SK-N-SH (cell line): Measurements from ENCODE around the gene INO80C. TPM values are rescaled to one million over a fixed set of nuclear protein-coding genes. Genes with fewer than 3 reads are reported as not detected.

ENCODE experiments used
- CTCF ChIA-PET: fragments of 300-600, 350-600 bp; formaldehyde crosslinking; extraction: SDS; loops from one replicate; lab custom pipeline; 2021; lab: Yijun Ruan, JAX
- POLR2A ChIA-PET: fragments of 350-600 bp; sonication (Branson Sonifier 250); formaldehyde crosslinking; extraction: SDS; loops from one replicate; lab custom pipeline; 2020; ENCODE audit warnings: antibody characterized with exemption, inconsistent platforms; lab: Yijun Ruan, JAX
- DNase-seq: peaks from one replicate; pipeline ENCODE4 v3.0.0; 2012
- H2AFZ ChIP-seq: fragments of 200-600 bp; sonication (generic); 2 replicates; pipeline ENCODE4 v1.8.1; 2016; ENCODE audit warnings: antibody characterized with exemption, mild to moderate bottlenecking, low read depth
- H3F3A ChIP-seq: fragments of 200-600 bp; sonication (generic); replicated peaks from 2 replicates; pipeline ENCODE3; 2016; ENCODE audit warnings: antibody characterized with exemption, mild to moderate bottlenecking; ENCODE audit not compliant: insufficient read depth
- H3K27ac ChIP-seq, 2 experiments: fragments of 200-500 bp in 1 of 2; fragments of 200-600 bp in 1 of 2; sonication (Bioruptor generic) in 1 of 2; sonication (generic), shearing (Covaris generic) in 1 of 2; 2 replicates each; pipeline versions ENCODE4 v1.5.1 to v1.6.1; 2014 to 2016; ENCODE audit warnings: low read depth in 2 of 2, inconsistent platforms in 1 of 2, low read length in 1 of 2, mild to moderate bottlenecking in 1 of 2, mixed read lengths in 1 of 2
- H3K27me3 ChIP-seq: fragments of 200-600 bp; sonication (generic), shearing (Covaris generic); 2 replicates; pipeline ENCODE4 v1.6.1; 2016; ENCODE audit warnings: mixed run types; ENCODE audit not compliant: insufficient read depth
- H3K36me3 ChIP-seq, 2 experiments: fragments of 200-500 bp in 1 of 2; fragments of 200-600 bp in 1 of 2; sonication (Bioruptor generic) in 1 of 2; sonication (generic) in 1 of 2; replicated peaks in 1 of 2; 2 replicates each; pipeline versions ENCODE3 to v1.5.1; 2014 to 2016; ENCODE audit warnings: low read length in 1 of 2, mild to moderate bottlenecking in 1 of 2; ENCODE audit not compliant: insufficient read depth in 2 of 2, control insufficient read depth in 1 of 2
- H3K4me1 ChIP-seq, 2 experiments: fragments of 200-500 bp in 1 of 2; fragments of 200-600 bp in 1 of 2; sonication (Bioruptor generic) in 1 of 2; sonication (generic), shearing (Covaris generic) in 1 of 2; 2 replicates each; pipeline versions ENCODE4 v1.5.1 to v1.6.1; 2014 to 2016; ENCODE audit warnings: low read depth in 1 of 2, low read length in 1 of 2, mixed run types in 1 of 2; ENCODE audit not compliant: insufficient read depth in 2 of 2, control insufficient read depth in 1 of 2
- H3K4me2 ChIP-seq: fragments of 200-600 bp; sonication (generic), shearing (Covaris generic); 2 replicates; pipeline ENCODE4 v1.6.1; 2017; ENCODE audit warnings: mixed run types
- H3K4me3 ChIP-seq, 2 experiments: fragments of 200-500 bp in 1 of 2; fragments of 200-600 bp in 1 of 2; sonication (Bioruptor generic) in 1 of 2; sonication (generic), shearing (Covaris generic) in 1 of 2; 2 replicates each; pipeline versions ENCODE4 v1.5.1 to v1.8.1; 2014 to 2016; ENCODE audit warnings: low read depth in 2 of 2, inconsistent platforms in 1 of 2, low read length in 1 of 2, mild to moderate bottlenecking in 1 of 2, mixed read lengths in 1 of 2, moderate library complexity in 1 of 2
- H3K79me2 ChIP-seq: fragments of 200-600 bp; sonication (generic); 2 replicates; pipeline ENCODE4 v1.8.1; 2017; ENCODE audit warnings: mild to moderate bottlenecking; ENCODE audit not compliant: insufficient read depth
- H3K9ac ChIP-seq: fragments of 200-600 bp; sonication (generic); 2 replicates; pipeline ENCODE4 v1.6.1; 2017; ENCODE audit warnings: mixed run types
- H3K9me2 ChIP-seq: fragments of 200-600 bp; sonication (generic); 2 replicates; pipeline ENCODE4 v1.6.1; 2017; ENCODE audit warnings: mixed run types
- H3K9me3 ChIP-seq: fragments of 200-600 bp; sonication (generic); 2 replicates; pipeline ENCODE4 v1.6.1; 2017; ENCODE audit warnings: mixed run types, mild to moderate bottlenecking, moderate library complexity
- H4K20me1 ChIP-seq: fragments of 200-600 bp; sonication (generic); 2 replicates; pipeline ENCODE4 v1.6.1; 2017; ENCODE audit warnings: mild to moderate bottlenecking, mixed run types; ENCODE audit not compliant: insufficient read depth
- CHD2 ChIP-seq: fragments of 150-350 bp; IDR thresholded peaks from 2 replicates; pipeline ENCODE4 v1.6.1; 2018; ENCODE audit warnings: low read length; ENCODE audit not compliant: partially characterized antibody
- EP300 ChIP-seq, 2 experiments: IDR thresholded peaks; 2 replicates each; pipeline versions ENCODE4 v1.4.0 to v1.6.1; 2012; ENCODE audit warnings: borderline replicate concordance in 1 of 2, low read depth in 1 of 2, low read length in 1 of 2
- FOSL2 ChIP-seq: IDR thresholded peaks from 2 replicates; pipeline ENCODE4 v1.4.0; 2012; ENCODE audit warnings: low read depth, mild to moderate bottlenecking, moderate library complexity, borderline replicate concordance
- FOXJ3 ChIP-seq: sonication (generic); formaldehyde crosslinking; IDR thresholded peaks from 2 replicates; pipeline ENCODE4 v1.5.1; 2020; ENCODE audit warnings: mild to moderate bottlenecking, missing genetic modification reagents
- GABPA ChIP-seq: IDR thresholded peaks from 2 replicates; pipeline ENCODE4 v1.4.0; 2012; ENCODE audit warnings: low read depth, mild to moderate bottlenecking
- MEF2A ChIP-seq: IDR thresholded peaks from 2 replicates; pipeline ENCODE4 v1.4.0; 2012; ENCODE audit warnings: low read depth, borderline replicate concordance
- MXI1 ChIP-seq: IDR thresholded peaks from 2 replicates; pipeline ENCODE4 v1.6.1; 2012; ENCODE audit warnings: mild to moderate bottlenecking, low read depth, low read length, improper control_type of control experiment
- NRF1 ChIP-seq: IDR thresholded peaks from 2 replicates; pipeline ENCODE4 v1.6.1; 2012; ENCODE audit warnings: low read depth, mild to moderate bottlenecking, low read length
- POLR2AphosphoS5 ChIP-seq: IDR thresholded peaks from 2 replicates; pipeline ENCODE4 v1.6.1; 2012; ENCODE audit warnings: low read depth, low read length
- RAD21 ChIP-seq: IDR thresholded peaks from 2 replicates; pipeline ENCODE4 v1.6.1; 2012; ENCODE audit warnings: mild to moderate bottlenecking, low read length
- RCOR1 ChIP-seq: fragments of 150-350 bp; IDR thresholded peaks from 2 replicates; pipeline ENCODE4 v1.6.1; 2017; ENCODE audit warnings: antibody characterized with exemption, low read length
- RFX5 ChIP-seq: IDR thresholded peaks from 2 replicates; pipeline ENCODE4 v1.6.1; 2012; ENCODE audit warnings: mild to moderate bottlenecking, improper control_type of control experiment, low read length
- SIN3A ChIP-seq: IDR thresholded peaks from 2 replicates; pipeline ENCODE4 v1.6.1; 2012; ENCODE audit warnings: low read depth, mild to moderate bottlenecking, low read length, moderate library complexity, borderline replicate concordance
- TCF12 ChIP-seq: IDR thresholded peaks from 2 replicates; pipeline ENCODE4 v1.4.0; 2012
- TEAD4 ChIP-seq: IDR thresholded peaks from 2 replicates; pipeline ENCODE4 v1.4.0; 2012; ENCODE audit warnings: mild to moderate bottlenecking, borderline replicate concordance; ENCODE audit not compliant: insufficient read depth
- YY1 ChIP-seq: IDR thresholded peaks from 2 replicates; pipeline ENCODE4 v1.4.0; 2012; ENCODE audit warnings: low read depth, mild to moderate bottlenecking
- WGBS: methylation state at CpG from one replicate; pipeline ENCODE4 v1.1.6; 2017; ENCODE audit warnings: low lambda C conversion rate; 5-methylcytosine and 5-hydroxymethylcytosine counted together
- polyA plus RNA-seq, 3 experiments: library from polyadenylated mRNA; depleted of rRNA; stranded (reverse); fragments of >200 nt; gene quantifications; 2 replicates each; pipeline ENCODE4 v1.2.3, GENCODE V29; 2012
- TF ChIP-seq, protein P1 (sequence below): IDR thresholded peaks from 2 replicates; pipeline ENCODE4 v1.6.1; 2012; ENCODE audit warnings: mild to moderate bottlenecking, low read depth, low read length, moderate library complexity
- TF ChIP-seq, protein P2 (sequence below): IDR thresholded peaks from 2 replicates; pipeline ENCODE4 v1.4.0; 2012; ENCODE audit warnings: low read depth, borderline replicate concordance
- TF ChIP-seq, protein P3 (sequence below): IDR thresholded peaks from 2 replicates; pipeline ENCODE4 v1.4.0; 2012; ENCODE audit warnings: low read depth, borderline replicate concordance
- TF ChIP-seq, protein P4 (sequence below): IDR thresholded peaks from 2 replicates; pipeline ENCODE4; 2012

INO80C gene
- polyA plus RNA-seq, 1 of the 3 experiments (the other 2 are of a cell fraction): 17.0 TPM

DNA sequence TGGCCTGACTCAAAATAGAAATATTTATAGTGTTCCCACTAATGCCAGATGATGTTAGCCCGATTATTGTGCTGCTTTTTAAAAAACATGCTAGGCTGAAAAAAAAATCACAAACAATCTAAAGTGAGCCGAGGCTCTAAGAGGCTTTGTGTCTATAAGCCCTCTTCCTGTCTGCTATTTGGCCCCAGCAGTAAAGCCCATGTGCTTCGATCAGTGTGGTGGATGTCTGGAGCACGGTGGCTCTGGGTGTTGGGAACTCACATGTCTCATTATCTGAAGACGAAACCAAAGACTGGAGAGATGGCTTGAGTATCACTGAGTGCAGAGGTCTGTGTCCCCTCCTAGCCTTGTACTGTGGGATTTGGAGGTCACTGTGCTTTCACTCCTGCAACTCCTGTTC lies 55.1 kb downstream of the INO80C start:
- no peak overlapping the region for H3K4me2 ChIP-seq

More for the DNA sequence above, 55.1 kb downstream of the INO80C start:
- CTCF ChIA-PET: no interaction called here
- H3K9me3 ChIP-seq: no peaks in the 10 kb centered on the region
- 63% methylated on average over 5 of the region's 5 CpGs for WGBS
- DNase-seq: no peak
- H3K36me3 ChIP-seq: no peaks in the 10 kb centered on the region
- 0 out of 2 replicates have a peak overlapping the region, but pooled peaks have one; percentile 6 for H2AFZ ChIP-seq
- H3K79me2 ChIP-seq: no peaks in the 10 kb centered on the region
- H3K27ac ChIP-seq: no peak overlapping the region
- H3K9ac ChIP-seq: no peak overlapping the region
- H3K4me1 ChIP-seq: peaks cover 0 to 2% of the 10 kb centered on the region in 2 experiments; a peak in 2 of 4 replicates
- no peaks in the 10 kb centered on the region for H3F3A ChIP-seq
- H3K27me3 ChIP-seq: no peaks in the 10 kb centered on the region
- H3K4me3 ChIP-seq: no peak overlapping the region
- POLR2A ChIA-PET: no interaction called here
- TF ChIP-seq TEAD4 (no peak), MXI1 (no peak), MEF2A (no peak), POLR2AphosphoS5 (no peak), GABPA (no peak), EP300 (IDR thresholded peaks at IDR 0.05; ENCODE audit: borderline replicate concordance in 1 of 2, low read depth in 1 of 2, low read length in 1 of 2) (no peak), SIN3A (no peak), YY1 (no peak), RCOR1 (no peak), RAD21 (no peak), RFX5 (no peak), CHD2 (no peak), FOSL2 (no peak), TCF12 (no peak), NRF1 (no peak), FOXJ3 (CRISPR knock-in tag) (no peak)
- TF ChIP-seq, protein P1, sequence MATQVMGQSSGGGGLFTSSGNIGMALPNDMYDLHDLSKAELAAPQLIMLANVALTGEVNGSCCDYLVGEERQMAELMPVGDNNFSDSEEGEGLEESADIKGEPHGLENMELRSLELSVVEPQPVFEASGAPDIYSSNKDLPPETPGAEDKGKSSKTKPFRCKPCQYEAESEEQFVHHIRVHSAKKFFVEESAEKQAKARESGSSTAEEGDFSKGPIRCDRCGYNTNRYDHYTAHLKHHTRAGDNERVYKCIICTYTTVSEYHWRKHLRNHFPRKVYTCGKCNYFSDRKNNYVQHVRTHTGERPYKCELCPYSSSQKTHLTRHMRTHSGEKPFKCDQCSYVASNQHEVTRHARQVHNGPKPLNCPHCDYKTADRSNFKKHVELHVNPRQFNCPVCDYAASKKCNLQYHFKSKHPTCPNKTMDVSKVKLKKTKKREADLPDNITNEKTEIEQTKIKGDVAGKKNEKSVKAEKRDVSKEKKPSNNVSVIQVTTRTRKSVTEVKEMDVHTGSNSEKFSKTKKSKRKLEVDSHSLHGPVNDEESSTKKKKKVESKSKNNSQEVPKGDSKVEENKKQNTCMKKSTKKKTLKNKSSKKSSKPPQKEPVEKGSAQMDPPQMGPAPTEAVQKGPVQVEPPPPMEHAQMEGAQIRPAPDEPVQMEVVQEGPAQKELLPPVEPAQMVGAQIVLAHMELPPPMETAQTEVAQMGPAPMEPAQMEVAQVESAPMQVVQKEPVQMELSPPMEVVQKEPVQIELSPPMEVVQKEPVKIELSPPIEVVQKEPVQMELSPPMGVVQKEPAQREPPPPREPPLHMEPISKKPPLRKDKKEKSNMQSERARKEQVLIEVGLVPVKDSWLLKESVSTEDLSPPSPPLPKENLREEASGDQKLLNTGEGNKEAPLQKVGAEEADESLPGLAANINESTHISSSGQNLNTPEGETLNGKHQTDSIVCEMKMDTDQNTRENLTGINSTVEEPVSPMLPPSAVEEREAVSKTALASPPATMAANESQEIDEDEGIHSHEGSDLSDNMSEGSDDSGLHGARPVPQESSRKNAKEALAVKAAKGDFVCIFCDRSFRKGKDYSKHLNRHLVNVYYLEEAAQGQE: no peak
- TF ChIP-seq, protein P2, sequence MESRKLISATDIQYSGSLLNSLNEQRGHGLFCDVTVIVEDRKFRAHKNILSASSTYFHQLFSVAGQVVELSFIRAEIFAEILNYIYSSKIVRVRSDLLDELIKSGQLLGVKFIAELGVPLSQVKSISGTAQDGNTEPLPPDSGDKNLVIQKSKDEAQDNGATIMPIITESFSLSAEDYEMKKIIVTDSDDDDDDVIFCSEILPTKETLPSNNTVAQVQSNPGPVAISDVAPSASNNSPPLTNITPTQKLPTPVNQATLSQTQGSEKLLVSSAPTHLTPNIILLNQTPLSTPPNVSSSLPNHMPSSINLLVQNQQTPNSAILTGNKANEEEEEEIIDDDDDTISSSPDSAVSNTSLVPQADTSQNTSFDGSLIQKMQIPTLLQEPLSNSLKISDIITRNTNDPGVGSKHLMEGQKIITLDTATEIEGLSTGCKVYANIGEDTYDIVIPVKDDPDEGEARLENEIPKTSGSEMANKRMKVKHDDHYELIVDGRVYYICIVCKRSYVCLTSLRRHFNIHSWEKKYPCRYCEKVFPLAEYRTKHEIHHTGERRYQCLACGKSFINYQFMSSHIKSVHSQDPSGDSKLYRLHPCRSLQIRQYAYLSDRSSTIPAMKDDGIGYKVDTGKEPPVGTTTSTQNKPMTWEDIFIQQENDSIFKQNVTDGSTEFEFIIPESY: no peak
- TF ChIP-seq, protein P3, sequence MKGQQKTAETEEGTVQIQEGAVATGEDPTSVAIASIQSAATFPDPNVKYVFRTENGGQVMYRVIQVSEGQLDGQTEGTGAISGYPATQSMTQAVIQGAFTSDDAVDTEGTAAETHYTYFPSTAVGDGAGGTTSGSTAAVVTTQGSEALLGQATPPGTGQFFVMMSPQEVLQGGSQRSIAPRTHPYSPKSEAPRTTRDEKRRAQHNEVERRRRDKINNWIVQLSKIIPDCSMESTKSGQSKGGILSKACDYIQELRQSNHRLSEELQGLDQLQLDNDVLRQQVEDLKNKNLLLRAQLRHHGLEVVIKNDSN: no peak
- TF ChIP-seq, protein P4, sequence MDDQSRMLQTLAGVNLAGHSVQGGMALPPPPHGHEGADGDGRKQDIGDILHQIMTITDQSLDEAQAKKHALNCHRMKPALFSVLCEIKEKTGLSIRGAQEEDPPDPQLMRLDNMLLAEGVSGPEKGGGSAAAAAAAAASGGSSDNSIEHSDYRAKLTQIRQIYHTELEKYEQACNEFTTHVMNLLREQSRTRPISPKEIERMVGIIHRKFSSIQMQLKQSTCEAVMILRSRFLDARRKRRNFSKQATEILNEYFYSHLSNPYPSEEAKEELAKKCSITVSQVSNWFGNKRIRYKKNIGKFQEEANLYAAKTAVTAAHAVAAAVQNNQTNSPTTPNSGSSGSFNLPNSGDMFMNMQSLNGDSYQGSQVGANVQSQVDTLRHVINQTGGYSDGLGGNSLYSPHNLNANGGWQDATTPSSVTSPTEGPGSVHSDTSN: no peak
- no peaks in the 10 kb centered on the region for H4K20me1 ChIP-seq
- H3K9me2 ChIP-seq: no peaks in the 10 kb centered on the region
